Measurements from ENCODE around the gene SFXN4. TPM values are rescaled to one million over a fixed set of nuclear protein-coding genes. Genes with fewer than 3 reads are reported as not detected.

SFXN4 gene
- total and polyA plus RNA-seq, 4 donors = 12.4 to 34.1 (median 24.1) TPM

GRCh38 chr10:119133949-119134348, 31.6 kb downstream of the SFXN4 start:
- Histone ChIP-seq H3K27me3 (ENCODE audit: control insufficient read depth in 4 of 4, insufficient read depth in 4 of 4, low read length in 3 of 4) (no peaks in the 10 kb centered on the region), H3K9ac (ENCODE audit: low read depth in 1 of 2, low read length in 2 of 2) (no peak overlapping the region), H3K27ac (ENCODE audit: low read depth in 1 of 2, low read length in 2 of 2) (peak overlapping the region; percentile 67 to 94), H3K9me3 (ENCODE audit: control insufficient read depth in 4 of 4, low read length in 3 of 4) (no peaks in the 10 kb centered on the region), H3K36me3 (ENCODE audit: control insufficient read depth in 4 of 4, insufficient read depth in 3 of 4, low read depth in 1 of 4, low read length in 3 of 4) (peaks cover 2 to 20% (median 8%) of the 10 kb centered on the region in 4 donors), H3K4me3 (ENCODE audit: low read depth in 1 of 3, low read length in 3 of 3) (no peak overlapping the region), H3K4me1 (ENCODE audit: control insufficient read depth in 4 of 4, insufficient read depth in 4 of 4, low read length in 3 of 4) (peaks cover 3 to 34% (median 24%) of the 10 kb centered on the region in 4 donors)
- TF ChIP-seq HNF4G (IDR thresholded peaks at IDR 0.05) (no peak), JUND (IDR thresholded peaks at IDR 0.05) (no peak), MAX (IDR thresholded peaks at IDR 0.05) (no peak), ZBTB33 (IDR thresholded peaks at IDR 0.05) (no peak), RXRA (IDR thresholded peaks at IDR 0.05) (no peak), YY1 (IDR thresholded peaks at IDR 0.05) (no peak), RAD21 (IDR thresholded peaks at IDR 0.05) (no peak), REST (IDR thresholded peaks at IDR 0.05) (no peak), FOXA2 (IDR thresholded peaks at IDR 0.05) (no peak), TAF1 (conservative IDR thresholded peaks at IDR 0.05) (no peak), SP1 (IDR thresholded peaks at IDR 0.05) (no peak), ATF3 (IDR thresholded peaks at IDR 0.05) (no peak), CTCF (IDR thresholded peaks at IDR 0.05; ENCODE audit: low read depth, low read length, missing input control) (no peak)
- WGBS = 79% methylated on average over 8 of the region's 8 CpGs
- no peak for DNase-seq (ENCODE audit: low spot score)

GRCh38 chr10:119132521-119133345, 32.8 kb downstream of the SFXN4 start:
- H3K27ac ChIP-seq (ENCODE audit: low read depth in 1 of 2, low read length in 2 of 2) = peak overlapping the region; percentile 67 to 94

More at GRCh38 chr10:119132521-119133345, 32.8 kb downstream of the SFXN4 start:
- Histone ChIP-seq H3K9ac (ENCODE audit: low read depth in 1 of 2, low read length in 2 of 2) (peak overlapping the region in 1 of 2 donors; percentile 14), H3K9me3 (ENCODE audit: control insufficient read depth in 4 of 4, low read length in 3 of 4) (no peaks in the 10 kb centered on the region), H3K27me3 (ENCODE audit: control insufficient read depth in 4 of 4, insufficient read depth in 4 of 4, low read length in 3 of 4) (no peaks in the 10 kb centered on the region), H3K4me3 (ENCODE audit: low read depth in 1 of 3, low read length in 3 of 3) (no peak overlapping the region), H3K36me3 (ENCODE audit: control insufficient read depth in 4 of 4, insufficient read depth in 3 of 4, low read depth in 1 of 4, low read length in 3 of 4) (peaks cover 2 to 21% (median 8%) of the 10 kb centered on the region in 4 donors), H3K4me1 (ENCODE audit: control insufficient read depth in 4 of 4, insufficient read depth in 4 of 4, low read length in 3 of 4) (peaks cover 3 to 29% (median 23%) of the 10 kb centered on the region in 4 donors)
- TF ChIP-seq RXRA (IDR thresholded peaks at IDR 0.05) (no peak), JUND (IDR thresholded peaks at IDR 0.05) (no peak), FOXA2 (IDR thresholded peaks at IDR 0.05) (no peak), SP1 (IDR thresholded peaks at IDR 0.05) (no peak), RAD21 (IDR thresholded peaks at IDR 0.05) (no peak), GABPA (IDR thresholded peaks at IDR 0.05 in 1 of 2, conservative IDR thresholded peaks at IDR 0.05 in 1 of 2) (no peak), ZBTB33 (IDR thresholded peaks at IDR 0.05) (no peak)
- 90% methylated on average over 14 of the region's 14 CpGs for WGBS
- no peak for DNase-seq (ENCODE audit: low spot score)
